Retinal pigment epithelial cell (primary cell): Measurements from ENCODE around the gene ACOT9.

ENCODE experiments used
- DNase-seq: peaks from one replicate; pipeline ENCODE4 v3.0.0-alpha.2; 2010; ENCODE audit warnings: low read depth
- H3K4me3 ChIP-seq: 2 replicates; pipeline ENCODE4 v1.5.1; 2011; ENCODE audit warnings: mild to moderate bottlenecking, low read length, control low read depth, moderate library complexity
- TF ChIP-seq, protein P1 (sequence below): conservative IDR thresholded peaks from 2 replicates; pipeline ENCODE4 v1.5.1; 2011; ENCODE audit warnings: low read depth, low read length, control low read depth, inconsistent platforms

Gene ACOT9

DNA sequence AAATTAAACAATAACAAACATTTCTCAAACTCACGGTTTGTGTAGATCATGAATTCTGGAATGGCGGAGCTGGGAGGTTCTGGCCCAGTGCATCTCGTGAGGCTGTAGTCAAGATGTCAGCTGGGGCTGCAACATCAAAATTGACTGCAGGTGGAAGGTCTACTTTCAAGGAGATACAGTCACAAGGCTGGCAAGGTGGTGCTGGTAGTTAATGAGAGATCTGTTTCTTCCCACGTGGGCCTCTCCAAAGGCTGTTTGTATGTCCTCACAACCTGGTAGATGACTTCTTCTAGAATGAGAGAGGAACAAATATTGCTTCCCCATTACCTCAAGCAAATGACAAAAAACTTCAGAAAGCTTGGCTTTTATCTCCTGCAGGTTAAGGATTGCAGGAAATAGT lies 83.7 kb downstream of the ACOT9 start:
- no peak overlapping the region for H3K4me3 ChIP-seq
- no peak for DNase-seq
- TF ChIP-seq, protein P1, sequence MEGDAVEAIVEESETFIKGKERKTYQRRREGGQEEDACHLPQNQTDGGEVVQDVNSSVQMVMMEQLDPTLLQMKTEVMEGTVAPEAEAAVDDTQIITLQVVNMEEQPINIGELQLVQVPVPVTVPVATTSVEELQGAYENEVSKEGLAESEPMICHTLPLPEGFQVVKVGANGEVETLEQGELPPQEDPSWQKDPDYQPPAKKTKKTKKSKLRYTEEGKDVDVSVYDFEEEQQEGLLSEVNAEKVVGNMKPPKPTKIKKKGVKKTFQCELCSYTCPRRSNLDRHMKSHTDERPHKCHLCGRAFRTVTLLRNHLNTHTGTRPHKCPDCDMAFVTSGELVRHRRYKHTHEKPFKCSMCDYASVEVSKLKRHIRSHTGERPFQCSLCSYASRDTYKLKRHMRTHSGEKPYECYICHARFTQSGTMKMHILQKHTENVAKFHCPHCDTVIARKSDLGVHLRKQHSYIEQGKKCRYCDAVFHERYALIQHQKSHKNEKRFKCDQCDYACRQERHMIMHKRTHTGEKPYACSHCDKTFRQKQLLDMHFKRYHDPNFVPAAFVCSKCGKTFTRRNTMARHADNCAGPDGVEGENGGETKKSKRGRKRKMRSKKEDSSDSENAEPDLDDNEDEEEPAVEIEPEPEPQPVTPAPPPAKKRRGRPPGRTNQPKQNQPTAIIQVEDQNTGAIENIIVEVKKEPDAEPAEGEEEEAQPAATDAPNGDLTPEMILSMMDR: no peak

DNA sequence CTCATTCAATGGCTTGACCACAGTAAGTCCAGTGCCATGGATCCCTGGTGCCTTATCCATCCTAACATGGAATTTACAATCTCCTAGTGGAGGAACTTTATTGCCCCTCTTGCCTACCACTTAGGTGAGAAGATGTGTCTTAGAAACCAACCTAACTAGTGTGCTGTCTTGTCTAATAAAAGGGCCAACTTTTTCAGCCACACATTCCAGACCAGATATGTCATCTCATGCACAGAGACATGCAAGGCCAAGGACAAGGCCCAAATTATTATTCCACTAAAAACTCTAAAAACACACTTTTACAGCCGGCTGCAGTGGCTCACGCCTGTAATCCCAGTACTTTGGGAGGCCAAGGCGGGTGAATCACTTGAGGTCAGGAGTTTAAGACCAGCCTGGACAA lies 86.4 kb downstream of the ACOT9 start:
- H3K4me3 ChIP-seq: no peak overlapping the region
- TF ChIP-seq, protein P1: no peak
- no peak for DNase-seq

GRCh38 chrX:23656091-23656490 lies 87.0 kb downstream of the ACOT9 start:
- H3K4me3 ChIP-seq: no peak overlapping the region
- TF ChIP-seq, protein P1: no peak
- peak; percentile 10 for DNase-seq
